HG03457 (cell line): ENCODE results near the gene PTGS2.
"Not testable (repeated sequence)": the region's sequence is repeated elsewhere in the genome, so short reads cannot be mapped to it uniquely, and the experiment has no call there.

Experiments
- ATAC-seq: cut with Tn5 transposase; IDR thresholded peaks from one replicate; pipeline ENCODE4 v1.9.1; 2021; ENCODE audit warnings: moderate number of reproducible peaks; ENCODE audit not compliant: unreplicated experiment

Gene PTGS2

DNA sequence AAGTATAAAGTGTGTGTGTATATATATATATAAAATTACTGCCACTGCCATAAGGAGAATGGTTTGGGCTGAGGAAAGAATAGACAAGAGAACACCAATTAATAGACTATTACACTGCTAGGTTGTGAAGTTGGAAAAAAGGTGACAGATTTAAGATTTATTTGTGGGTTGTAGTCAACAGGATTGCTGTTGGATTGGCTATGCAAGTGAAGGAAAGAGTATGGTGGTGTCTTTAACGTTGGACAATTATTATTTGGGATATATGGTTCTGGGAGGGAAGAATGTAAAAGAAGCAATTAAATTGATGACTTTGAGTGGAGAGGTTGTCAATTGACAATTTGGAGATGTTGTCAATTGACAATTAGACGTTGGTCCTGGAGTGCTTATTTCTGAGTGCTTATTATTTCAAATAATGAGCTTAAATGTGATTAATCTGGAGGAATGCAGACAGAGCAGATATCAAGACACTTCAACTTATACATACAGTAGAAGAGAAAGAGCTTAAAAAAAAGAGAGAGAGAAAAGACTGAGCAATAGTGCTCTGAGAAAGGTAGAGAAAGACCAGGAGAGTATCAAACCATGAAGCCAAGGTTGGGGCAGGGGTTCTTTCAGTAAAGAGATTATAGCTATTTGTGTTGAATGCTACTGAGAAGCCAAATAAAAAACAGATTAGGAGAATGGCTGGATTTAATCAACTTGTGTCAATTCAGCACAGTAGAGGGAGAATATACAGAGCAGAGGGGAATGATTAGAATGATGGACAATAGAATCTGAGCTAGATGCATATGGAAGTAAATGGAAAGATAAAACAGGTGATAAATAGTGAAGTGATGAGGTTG lies 9.7 kb downstream of the PTGS2 start:
- ATAC-seq = no peak

DNA sequence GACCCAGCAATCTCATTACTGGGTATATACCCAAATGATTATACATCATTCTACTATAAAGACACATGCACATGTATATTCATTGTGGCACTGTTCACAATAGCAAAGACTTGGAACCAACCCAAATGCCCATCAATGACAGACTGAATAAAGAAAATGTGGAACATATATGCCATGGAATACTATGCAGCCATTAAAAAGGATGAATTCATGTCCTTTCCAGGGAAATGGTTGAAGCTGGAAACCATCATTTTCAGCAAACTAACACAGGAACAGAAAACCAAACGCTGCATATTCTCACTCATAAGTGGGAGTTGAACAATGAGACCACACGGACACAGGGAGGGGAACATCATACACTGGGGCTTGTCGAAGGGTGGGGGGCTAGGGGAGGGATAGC lies 10.4 kb downstream of the PTGS2 start:
- not testable (repeated sequence) for ATAC-seq

DNA sequence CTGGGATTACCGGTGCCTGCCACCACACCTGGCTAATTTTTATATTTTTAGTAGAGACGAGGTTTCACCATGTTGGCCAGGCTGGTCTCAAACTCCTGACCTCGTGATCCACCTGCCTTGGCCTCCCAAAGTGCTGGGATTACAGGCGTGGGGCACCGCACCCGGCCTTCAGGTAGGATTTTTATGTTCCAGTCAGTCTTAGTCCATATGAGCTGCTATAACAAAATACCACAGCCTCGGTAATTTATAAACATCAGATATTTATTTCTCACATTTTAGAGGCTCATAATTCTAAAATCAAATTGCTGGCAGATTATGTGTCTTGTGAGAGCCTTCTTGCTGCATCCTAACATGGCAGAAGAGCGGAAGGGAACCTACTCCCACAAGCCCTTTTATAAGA lies 16.0 kb downstream of the PTGS2 start:
- not testable (repeated sequence) for ATAC-seq

DNA sequence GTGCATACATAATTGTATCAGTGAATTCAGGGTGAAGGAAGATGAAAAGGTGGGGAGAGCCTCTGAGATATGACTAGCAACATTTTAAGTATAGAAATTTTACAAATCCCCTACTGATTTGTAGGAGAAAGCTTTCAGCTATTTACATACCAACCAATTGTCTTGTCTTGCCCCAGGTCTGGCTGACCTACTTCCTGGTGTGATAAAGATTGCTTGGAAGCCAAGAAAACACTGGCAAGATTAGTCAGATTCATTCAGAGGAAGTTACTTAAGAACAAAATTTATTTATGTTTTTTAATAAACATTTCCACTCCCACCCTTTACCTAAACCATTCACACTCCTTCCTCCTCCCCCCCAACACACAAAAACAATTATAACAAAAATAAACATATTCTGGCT lies 17.5 kb downstream of the PTGS2 start:
- no peak for ATAC-seq

DNA sequence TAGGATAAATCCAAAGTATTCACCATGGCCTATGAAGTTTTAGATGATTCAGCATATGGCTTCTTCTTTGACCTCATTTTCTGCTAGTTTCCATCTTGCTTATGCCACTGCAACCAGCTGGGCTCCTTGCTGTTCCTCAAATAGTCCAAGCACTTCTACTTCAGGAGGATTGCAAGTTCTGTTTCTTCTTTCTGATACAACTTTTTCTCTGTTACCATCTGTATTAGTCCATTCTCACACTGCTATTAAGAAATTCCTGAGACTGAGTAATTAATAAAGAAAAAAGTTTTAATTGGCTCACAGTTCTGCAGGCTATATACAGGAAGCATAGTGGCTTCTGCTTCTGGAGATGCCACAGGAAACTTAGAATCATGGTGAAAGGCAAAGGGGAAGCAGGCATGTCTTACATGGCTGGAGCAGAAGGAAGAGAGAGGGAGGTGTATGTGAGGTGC lies 20.3 kb downstream of the PTGS2 start:
- no peak for ATAC-seq

DNA sequence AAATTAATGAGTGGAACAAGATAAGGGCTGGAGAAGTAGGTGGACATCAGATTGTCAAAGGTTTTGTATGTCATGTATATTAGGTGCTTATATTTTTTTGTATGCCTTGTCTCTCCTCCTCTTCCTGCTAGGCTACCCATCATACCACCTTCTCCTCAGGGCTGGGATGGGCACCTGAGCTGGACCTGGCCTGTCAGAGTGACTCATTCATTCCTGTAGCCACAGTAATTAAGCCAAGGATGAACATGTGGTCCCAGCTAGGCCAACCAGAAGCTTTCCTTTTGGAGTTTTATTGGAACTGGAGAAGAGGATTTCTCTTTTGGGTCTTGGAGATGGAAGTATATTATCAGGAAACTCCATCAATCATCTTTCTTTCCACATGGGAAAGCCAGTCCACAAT lies 21.2 kb downstream of the PTGS2 start:
- no peak for ATAC-seq

DNA sequence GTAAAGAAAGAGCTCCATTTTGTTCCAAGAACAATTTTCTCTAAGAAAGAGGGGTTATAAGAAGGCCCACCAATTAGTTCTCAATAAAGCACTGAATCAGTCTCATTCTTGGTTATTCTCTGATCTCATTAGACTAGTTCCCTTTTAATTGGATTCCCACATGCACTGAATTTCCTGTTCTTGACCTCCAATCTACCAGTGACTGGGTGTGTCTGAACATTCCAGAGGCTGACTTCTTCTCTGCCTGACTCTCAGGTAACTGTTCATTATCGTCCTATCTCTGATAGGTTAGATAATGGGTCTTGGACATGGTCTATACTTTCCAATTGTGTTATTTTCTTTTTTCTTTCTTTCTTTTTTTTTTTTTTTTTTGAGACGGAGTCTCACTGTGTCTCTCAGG lies 22.7 kb downstream of the PTGS2 start:
- ATAC-seq = no peak

DNA sequence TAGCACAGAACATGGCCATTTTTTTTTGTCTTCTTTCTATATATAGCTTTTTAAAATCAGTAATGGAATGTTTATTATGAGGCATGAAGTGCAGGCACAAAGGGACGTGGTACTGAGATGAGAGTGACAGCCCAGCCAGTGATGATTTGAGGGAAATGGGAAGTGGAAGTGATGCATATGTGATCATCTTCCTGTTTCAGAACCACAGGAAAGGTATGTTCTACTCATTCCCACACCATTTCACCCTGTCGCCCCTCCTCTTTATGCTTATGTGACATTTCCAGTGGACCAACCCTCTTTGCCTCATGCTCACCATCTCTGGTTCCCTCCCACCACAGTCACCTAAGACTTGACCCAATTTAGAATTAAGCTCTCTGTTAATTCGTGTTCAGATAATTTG lies 24.3 kb downstream of the PTGS2 start:
- no peak for ATAC-seq

DNA sequence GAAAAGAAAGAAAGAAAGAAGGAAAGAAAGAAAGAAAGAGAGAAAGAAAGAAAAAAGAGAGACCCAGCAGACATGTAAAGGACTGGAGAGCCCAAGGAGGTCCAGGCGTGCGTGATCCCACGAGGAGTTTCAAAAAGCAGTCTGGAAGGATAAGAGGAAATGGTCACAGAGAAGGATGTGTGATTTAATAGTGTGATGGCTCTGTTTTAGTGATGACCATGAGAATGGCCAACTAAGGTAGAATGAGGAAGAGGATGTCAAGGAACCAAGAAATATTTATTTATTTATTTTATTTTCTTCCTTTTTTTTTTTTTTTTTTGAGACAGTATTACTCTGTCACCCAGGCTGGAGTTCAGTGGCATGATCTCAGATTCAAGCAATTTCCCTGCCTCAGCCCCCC lies 25.5 kb downstream of the PTGS2 start:
- ATAC-seq = no peak

DNA sequence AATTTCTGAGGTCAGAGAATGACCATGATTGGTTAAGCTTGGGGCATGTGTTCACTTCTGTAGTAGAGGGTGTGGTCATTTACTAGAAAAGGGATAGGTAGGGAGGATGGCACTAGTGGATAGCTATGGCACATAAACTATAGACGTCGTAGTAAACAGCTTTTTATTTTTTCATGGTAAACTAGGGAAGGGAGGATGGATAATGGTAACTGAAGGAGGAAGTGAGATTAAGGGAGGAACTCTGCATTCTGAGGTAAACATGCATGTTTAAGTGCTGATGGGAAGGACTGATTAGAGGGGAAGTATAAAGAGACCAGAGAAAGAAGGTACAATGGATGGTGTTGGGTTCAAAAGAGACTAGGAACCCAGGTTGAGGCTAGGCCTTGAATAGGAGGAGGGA lies 26.9 kb downstream of the PTGS2 start:
- ATAC-seq = no peak

DNA sequence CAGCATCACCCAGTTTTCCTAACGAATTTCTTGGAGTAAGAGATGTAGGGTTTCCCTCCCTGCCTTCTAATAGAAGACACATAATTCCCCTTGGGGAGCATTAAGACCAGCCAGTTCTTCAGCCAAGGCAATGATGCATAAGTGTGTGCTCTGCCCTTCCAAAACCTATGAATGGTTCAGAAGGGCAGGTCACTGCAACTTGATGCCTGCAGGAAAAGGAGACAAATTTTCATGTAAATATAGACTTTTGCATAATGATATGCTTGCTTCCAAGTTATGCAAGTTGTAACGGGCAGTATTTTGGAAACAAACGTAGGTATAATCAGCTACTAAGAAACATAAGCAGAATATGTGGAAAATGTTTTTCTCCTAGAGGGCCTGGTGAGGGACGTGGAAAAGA lies 31.6 kb downstream of the PTGS2 start:
- no peak for ATAC-seq

DNA sequence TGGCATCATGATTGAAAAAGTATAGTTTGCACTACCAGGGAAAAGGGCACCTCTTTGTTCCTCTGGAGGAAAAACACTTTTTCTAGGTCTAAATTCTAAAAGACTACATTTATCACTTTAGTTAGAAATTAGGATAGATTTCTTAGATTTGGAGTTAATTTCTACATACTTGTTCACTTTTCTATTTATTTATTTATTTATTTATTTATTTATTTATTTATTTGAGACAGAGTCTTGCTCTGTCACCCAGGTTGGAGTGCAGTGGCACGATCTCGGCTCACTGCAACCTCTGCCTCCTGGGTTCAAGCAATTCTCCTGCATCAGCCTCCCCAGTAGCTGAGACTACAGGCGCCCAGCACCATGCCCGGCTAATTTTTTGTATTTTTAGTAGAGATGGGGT lies 32.2 kb downstream of the PTGS2 start:
- not testable (repeated sequence) for ATAC-seq

DNA sequence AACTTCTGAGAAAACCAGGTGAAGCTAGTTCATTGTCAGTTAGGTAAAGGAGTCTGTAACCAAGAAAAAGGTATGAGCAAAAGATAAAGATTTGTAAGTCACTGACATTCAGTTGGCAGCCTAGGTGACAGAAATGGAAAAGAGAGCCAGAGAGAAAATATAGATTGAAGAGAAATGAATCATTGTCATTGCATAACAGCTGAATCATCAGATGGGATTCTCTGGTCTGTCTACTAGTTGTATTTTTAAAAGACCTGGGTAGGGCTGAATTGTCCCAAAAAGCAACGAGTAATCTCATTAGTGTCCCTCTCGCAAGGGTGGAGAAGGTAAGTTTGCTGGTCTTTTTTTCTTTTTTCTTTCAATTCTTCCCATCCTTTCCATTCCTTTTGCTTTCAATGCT lies 36.6 kb downstream of the PTGS2 start:
- no peak for ATAC-seq

DNA sequence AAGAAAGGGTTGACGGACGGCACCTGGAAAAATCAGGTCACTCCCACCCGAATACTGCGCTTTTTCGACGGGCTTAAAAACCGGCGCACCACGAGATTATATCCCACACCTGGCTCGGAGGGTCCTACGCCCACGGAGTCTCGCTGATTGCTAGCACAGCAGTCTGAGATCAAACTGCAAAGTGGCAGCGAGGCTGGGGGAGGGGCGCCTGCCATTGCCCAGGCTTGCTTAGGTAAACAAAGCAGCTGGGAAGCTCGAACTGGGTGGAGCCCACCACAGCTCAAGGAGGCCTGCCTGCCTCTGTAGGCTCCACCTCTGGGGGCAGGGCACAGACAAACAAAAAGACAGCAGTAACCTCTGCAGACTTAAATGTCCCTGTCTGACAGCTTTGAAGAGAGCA lies 42.7 kb downstream of the PTGS2 start:
- not testable (repeated sequence) for ATAC-seq

DNA sequence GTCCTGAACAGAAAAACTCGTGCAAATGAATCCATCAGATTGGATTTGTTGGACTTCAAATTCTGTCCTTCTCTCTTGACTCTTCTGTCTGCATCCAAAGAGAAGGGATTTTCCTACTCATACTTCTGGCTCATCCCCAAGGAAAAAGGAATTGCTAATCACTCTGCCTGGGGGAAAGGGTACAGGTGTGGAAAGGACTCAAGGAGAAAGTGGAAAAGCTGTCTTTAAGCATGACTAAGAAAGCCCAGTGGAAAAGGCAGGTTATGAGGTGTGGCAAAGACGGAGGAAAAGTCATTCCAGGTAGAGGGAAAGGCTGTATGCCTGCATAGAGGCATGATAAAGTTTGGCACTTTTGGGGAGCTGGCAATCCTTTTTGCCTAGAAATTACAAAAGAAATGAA lies 43.4 kb downstream of the PTGS2 start:
- ATAC-seq = no peak

DNA sequence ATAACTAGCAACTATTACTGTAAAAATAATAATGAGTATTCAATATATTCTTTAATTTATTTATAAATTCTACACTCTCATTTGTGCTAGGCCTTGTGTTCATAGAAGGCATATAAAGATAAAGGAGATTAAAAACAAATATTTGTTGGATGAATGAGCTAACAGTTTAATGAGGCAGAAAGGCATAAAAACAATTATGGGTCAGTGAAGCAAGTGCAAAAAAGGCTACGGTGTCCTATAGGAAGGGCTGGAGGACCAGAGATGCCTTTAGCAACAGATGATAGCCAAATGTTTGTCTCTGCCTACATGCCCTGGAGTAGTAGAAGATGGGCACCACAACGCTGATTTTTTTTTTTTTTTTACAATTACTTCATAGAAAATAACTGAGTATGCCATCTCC lies 45.7 kb downstream of the PTGS2 start:
- ATAC-seq = no peak

DNA sequence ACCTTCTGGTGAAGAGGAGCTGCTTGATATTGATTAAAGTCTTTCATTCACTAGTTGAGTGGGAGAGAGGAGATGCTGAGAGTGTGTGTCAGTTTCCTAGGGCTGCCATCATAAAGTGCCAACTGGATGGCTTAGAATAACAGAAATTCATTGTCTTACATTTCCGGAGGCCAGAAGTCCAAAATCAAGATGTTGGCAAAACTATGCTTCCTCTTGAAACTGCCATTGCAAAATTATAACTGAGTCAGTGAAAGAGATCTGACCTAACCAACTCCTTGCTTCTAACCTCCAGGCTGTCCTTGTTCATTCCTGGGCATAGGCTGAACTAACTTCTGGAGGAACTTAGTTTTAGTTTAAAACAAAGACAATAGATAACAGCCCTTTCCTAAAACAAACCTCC lies 47.1 kb downstream of the PTGS2 start:
- ATAC-seq = no peak

DNA sequence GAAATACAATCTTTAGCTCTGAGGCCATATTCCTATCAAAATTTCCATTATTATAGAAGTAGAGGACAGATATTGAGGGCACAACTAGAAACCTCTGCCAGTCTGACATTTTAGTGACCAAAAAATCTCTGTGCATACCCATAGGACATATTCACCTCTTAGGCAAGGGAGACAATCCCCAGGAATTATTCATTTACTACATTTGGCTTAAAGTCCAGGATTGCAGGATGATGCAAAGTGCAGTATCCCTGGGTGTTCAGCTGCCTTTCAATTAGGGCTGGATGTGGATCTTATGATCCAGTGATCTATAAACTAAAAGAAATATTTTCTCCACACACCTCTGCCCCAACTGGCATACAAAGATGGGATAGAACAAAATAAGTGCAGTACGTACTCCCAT lies 50.9 kb downstream of the PTGS2 start:
- ATAC-seq = no peak

DNA sequence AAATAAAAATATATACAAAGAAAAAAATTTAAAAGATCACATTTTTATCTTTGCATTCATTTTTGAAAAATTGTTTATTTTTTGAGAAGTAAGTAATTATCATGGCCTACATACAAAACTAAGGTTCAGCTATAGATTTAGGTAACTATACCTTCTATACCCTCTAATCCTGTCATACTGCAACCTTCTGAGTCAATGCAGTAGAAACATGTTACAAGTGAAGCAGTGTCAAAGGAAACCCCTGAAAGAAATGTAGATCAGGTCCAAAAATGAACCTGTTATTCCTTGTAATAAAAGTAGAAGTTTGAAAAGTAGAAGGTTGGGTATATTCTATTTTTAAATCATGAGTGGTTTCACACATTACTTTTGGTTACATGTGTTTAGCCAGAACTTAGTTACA lies 51.3 kb downstream of the PTGS2 start:
- no peak for ATAC-seq

DNA sequence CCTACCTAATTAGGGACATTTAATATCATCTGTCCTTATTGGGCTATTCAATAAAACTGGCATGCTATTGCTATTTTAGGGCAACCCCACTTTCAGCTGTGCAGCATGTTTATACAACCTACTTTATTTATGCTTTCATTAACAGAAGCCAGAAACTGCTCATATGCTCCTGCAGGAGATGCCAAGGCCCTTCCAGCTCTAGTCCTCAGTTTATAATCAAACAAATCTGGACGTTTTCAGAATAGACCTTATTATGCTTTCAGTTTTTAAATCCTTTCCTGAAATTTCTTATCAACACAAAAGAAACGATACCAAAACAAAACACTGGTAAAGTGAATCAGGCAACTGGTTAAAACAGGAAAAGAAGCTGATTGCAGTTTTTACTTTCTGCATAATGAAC lies 53.2 kb downstream of the PTGS2 start:
- no peak for ATAC-seq

DNA sequence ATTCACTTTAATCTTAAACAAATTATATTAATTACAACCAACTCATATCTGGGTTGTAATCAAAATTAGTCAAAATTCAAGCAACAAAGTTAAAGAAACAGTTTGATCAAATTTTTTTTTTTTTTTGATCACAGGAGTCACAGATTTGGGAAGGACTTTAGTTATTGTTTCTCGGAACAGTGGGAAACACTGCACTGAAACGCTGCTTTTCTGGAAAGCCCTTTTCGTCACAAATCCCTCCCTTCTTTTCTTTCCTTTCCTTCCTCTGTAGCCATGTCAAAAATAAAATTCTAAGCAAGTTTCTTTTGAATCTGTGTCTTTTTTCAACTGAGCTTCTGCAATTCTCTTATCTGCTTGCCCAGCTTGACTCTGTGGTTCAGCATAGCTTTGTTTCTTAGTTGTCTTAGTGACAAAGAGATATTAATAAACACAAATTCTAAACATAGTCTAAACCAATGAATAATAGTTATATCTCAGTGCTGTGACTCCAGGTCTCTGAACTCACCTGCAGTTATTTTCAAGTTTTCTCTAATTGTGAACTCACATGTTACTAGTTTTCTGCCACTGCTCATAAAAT lies 53.8 kb downstream of the PTGS2 start:
- no peak for ATAC-seq

DNA sequence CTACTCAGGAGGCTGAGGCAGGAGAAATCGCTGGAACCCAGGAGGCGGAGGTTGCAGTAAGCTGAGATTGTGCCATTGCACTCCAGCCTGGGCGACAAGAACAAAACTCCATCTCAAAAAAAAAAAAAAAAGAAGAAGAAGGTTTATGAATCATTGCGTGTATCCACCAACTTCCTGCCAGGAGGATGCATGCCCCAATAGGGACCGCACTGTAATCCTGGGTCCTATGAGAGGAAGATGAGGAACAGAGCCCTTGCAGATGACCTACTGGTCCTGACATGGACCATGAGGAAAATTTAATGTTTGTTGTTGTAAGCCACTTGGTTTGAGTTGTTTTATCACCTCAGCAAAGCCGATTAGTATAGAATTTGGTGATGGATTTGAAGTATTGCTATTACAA lies 56.7 kb downstream of the PTGS2 start:
- ATAC-seq = no peak
